ENCODE data around the gene MBP.

Gene MBP

DNA sequence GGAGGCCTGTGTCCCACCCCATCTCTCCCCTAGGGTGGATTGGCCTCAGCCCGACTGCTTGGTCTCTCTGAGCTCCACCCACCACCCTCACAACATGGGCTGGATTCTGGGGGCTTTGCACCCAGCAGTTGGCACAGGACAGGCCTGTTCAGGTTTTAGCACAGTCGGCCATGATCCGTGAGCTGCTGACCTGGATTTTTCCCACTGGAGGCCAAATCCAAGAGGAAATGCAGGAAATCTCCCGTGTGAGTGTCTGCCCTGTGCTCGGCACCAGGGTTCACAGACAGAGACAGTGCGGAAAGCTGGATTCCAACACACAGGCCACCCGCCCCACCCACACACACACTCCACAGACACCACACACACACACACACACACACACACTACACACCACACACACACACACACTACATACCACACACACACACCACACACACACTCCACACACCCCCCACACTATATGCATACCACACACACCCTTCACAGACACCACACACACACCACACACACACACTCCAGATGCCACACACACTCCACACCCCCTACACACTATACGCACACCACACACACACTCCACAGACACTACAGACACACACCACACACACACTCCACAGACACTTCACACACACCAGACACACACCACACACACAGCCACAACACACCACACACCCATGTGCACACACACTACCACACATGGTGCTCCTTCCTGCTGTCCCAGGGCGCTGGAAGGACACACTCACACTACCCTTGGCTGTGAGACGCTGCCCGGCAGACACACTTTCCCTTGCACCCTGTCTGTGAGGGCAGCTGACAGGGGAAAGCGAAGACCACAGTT, 14.1 kb downstream of the MBP start:
- Histone ChIP-seq H3K4me3 (ENCODE audit: low read depth, low read length) (no peak overlapping the region), H3K9me3 (ENCODE audit: control insufficient read depth, insufficient read depth, low read length) (no peaks in the 10 kb centered on the region), H3K36me3 (ENCODE audit: control insufficient read depth, insufficient read depth, low read length) (no peaks in the 10 kb centered on the region), H3K27me3 (ENCODE audit: control insufficient read depth, insufficient read depth, low read length) (no peaks in the 10 kb centered on the region), H3K9ac (ENCODE audit: low read depth, low read length) (no peak overlapping the region), H3K4me1 (ENCODE audit: control insufficient read depth, insufficient read depth, low read length) (no peaks in the 10 kb centered on the region)

DNA sequence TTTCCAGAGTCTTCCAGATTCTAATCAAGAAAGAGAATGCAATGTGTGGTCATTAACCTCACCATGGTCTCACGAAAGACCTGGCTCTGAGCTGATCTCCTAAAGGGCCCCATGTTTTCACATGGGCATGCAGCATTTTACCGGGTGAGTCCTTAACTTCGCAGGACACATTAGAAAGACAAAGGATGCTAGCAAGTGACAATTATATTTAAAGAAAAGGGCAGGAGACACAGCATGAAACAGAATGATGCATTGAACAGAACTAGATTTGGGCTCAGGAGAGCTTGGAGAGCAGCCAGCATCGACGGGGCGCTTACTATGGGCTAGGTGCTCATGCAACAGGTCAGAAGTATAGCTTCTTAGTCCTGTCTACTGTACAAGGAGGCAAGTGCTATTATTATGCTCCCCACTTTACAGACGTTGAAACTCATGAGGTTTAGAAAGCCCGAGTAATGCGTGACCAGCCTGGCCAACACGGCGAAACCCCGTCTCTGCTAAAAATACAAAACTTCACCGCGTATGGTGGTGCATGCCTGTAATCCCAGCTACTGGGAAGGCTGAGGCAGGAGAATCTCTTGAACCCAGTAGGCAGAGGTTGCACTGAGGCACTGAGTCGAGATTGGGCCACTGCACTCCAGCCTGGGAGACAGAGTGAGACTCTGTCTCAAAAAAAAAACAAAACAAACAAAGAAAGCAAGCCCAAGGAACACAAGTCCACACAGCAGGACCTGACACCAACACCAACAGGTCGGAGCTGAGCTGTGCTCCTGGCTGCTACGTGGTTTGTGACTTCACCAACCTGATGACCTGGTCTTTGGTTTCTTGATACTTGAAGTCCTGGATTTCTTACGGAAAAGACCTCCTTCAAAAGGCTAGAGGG, 16.1 kb downstream of the MBP start:
- H3K4me1 ChIP-seq (ENCODE audit: control insufficient read depth, insufficient read depth, low read length), result no peaks in the 10 kb centered on the region
- H3K9me3 ChIP-seq (ENCODE audit: control insufficient read depth, insufficient read depth, low read length), result no peaks in the 10 kb centered on the region
- no peak overlapping the region for H3K9ac ChIP-seq (ENCODE audit: low read depth, low read length)
- H3K27me3 ChIP-seq (ENCODE audit: control insufficient read depth, insufficient read depth, low read length), result no peaks in the 10 kb centered on the region
- H3K36me3 ChIP-seq (ENCODE audit: control insufficient read depth, insufficient read depth, low read length), result no peaks in the 10 kb centered on the region
- no peak overlapping the region for H3K4me3 ChIP-seq (ENCODE audit: low read depth, low read length)

DNA sequence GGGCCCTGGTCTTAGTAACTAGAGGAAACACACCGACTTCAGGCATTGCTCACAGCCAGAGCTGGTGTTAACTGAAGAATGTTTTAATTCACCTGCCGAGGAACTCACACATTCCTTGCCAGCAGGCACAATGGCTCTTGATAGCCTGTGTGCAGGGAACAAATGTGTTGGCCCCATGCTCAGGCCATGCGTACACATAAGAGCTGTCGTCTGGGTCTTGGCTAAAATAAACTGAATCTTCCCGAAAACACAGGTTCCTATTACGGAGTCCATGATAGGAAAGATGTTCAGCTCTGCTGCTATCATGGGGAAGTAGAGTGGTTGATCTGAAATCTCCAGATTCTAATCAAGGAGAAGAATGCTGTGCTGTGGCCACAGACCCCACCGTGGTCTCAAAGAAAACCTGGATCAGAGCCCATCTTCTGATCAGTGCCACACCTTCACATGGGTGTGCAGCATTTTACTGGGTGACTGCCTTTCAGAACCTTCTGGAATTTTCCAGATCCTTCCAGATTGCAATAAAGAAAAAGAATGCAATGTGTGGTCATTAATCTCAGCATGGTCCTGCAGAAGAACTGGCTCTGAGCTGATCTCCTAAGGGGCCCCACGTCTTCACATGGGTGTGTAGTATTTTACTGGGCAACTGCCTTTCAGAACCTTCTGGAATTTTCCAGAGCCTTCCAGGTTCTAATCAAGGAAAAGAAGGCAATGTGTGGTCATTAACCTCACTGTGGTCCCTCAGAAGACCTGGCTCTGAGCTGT, 17.2 kb downstream of the MBP start:
- H3K36me3 ChIP-seq (ENCODE audit: control insufficient read depth, insufficient read depth, low read length), result no peaks in the 10 kb centered on the region
- H3K9ac ChIP-seq (ENCODE audit: low read depth, low read length), result no peak overlapping the region
- no peak overlapping the region for H3K4me3 ChIP-seq (ENCODE audit: low read depth, low read length)
- no peaks in the 10 kb centered on the region for H3K9me3 ChIP-seq (ENCODE audit: control insufficient read depth, insufficient read depth, low read length)
- H3K4me1 ChIP-seq (ENCODE audit: control insufficient read depth, insufficient read depth, low read length), result no peaks in the 10 kb centered on the region
- H3K27me3 ChIP-seq (ENCODE audit: control insufficient read depth, insufficient read depth, low read length), result no peaks in the 10 kb centered on the region

DNA sequence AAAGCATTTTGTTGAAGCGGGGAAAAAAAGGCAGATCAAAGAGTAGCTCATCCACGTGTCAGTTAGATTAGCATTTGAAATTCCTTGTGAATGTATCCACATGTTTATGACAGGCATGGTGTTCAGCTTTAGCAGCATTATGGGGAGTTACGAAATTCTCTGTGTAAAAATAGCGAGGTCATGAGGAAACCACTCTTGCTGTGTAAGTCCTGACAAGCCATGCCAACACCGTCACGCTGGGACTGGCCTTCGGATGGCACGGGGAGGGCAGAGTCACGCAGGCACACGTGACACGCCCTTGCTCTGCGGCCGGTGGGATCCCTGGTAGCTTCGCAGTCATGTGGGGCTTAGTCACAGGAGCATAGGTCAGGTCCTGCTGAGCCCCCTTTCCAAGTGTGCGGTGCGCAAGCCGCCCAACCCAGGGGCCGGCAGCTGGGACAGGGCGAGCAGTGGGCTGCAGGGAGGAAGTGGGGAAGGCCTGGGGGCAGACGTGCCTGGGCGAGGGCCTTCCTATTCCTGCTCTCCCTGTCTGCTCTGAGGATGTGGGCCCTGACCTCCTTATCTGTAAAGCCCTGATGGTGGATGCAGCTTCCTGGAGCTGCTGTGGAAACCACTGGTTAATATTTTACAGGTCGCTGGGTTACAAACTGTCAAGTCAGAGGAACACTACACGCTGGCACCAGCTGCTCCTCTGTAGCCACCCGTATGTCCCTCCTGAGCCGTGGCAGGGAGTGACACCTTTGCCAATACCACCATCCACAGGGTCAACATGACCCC, 18.0 kb downstream of the MBP start:
- Histone ChIP-seq H3K36me3 (ENCODE audit: control insufficient read depth, insufficient read depth, low read length) (no peaks in the 10 kb centered on the region), H3K9ac (ENCODE audit: low read depth, low read length) (no peak overlapping the region), H3K27me3 (ENCODE audit: control insufficient read depth, insufficient read depth, low read length) (no peaks in the 10 kb centered on the region), H3K9me3 (ENCODE audit: control insufficient read depth, insufficient read depth, low read length) (no peaks in the 10 kb centered on the region), H3K4me1 (ENCODE audit: control insufficient read depth, insufficient read depth, low read length) (no peaks in the 10 kb centered on the region), H3K4me3 (ENCODE audit: low read depth, low read length) (no peak overlapping the region)

DNA sequence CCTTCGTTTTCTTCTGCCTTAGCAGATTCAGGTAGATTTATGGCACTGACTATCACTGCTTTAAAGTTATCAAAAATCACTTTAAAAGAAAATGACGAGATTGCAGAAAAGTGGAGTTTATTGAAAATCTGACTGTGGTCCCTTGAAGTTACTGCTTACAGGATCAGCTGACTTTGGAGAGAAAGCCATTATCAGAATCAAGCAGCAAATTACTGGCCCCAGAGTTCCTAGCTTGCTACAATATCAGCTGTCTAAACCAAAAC, 18.5 kb downstream of the MBP start:
- H3K4me1 ChIP-seq (ENCODE audit: control insufficient read depth, insufficient read depth, low read length), result no peaks in the 10 kb centered on the region
- H3K4me3 ChIP-seq (ENCODE audit: low read depth, low read length), result no peak overlapping the region
- H3K9ac ChIP-seq (ENCODE audit: low read depth, low read length), result no peak overlapping the region
- no peaks in the 10 kb centered on the region for H3K9me3 ChIP-seq (ENCODE audit: control insufficient read depth, insufficient read depth, low read length)
- no peaks in the 10 kb centered on the region for H3K36me3 ChIP-seq (ENCODE audit: control insufficient read depth, insufficient read depth, low read length)
- H3K27me3 ChIP-seq (ENCODE audit: control insufficient read depth, insufficient read depth, low read length), result no peaks in the 10 kb centered on the region

DNA sequence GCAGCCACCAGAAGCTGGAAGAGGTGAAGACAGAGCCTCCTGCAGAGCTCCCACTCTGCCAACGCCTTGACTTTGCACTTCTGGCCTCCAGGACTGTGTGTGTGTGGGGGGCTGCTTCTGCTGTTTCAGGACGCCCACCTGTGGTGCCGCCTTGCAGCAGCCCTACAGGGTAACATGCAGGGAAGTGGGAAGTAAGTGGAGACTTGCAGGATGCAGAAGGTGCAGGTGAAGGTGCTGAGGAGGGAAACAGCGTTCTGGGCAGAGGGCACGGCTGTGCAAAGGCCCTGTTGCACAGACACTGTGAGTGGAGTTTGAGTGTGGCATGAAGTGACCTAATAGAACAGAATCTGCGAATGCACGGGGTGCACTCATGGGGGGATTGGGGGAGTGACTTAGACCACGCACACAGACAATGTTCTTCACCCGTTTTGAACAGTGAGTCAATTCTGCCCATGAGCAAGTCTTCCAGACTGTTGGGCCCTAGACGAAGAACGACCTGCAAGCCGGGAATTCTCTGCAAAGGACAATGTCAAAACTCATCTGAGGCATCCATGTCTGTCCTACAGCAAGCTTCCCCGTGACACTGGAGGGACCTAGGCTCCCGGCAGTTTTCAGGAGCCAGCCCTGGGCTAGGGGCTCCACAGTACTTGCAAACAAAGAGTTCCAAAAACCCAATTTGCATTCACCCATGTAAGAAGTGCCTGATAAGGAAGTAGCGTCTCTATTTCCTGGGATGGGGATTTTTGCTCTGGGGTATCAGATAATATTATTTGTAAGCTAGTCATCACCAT, 19.0 kb downstream of the MBP start:
- Histone ChIP-seq H3K27me3 (ENCODE audit: control insufficient read depth, insufficient read depth, low read length) (no peaks in the 10 kb centered on the region), H3K4me3 (ENCODE audit: low read depth, low read length) (no peak overlapping the region), H3K9me3 (ENCODE audit: control insufficient read depth, insufficient read depth, low read length) (no peaks in the 10 kb centered on the region), H3K36me3 (ENCODE audit: control insufficient read depth, insufficient read depth, low read length) (no peaks in the 10 kb centered on the region), H3K9ac (ENCODE audit: low read depth, low read length) (no peak overlapping the region), H3K4me1 (ENCODE audit: control insufficient read depth, insufficient read depth, low read length) (no peaks in the 10 kb centered on the region)

DNA sequence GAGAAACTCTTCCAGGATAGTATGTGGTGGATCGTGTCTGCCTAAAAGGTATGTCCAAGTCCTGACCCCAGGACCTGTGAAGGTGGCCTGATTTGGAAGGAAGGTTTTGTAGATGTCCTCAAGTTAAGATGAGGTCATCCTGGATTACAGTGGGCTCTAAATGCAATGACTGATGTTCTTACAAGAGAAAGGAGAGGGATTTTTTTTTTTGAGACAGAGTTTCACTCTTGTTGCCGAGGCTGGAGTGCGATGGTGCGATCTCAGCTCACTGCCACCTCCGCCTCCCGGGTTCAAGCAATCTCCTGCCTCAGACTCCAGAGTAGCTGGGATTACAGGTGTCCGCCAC, 19.9 kb downstream of the MBP start:
- Histone ChIP-seq H3K9ac (ENCODE audit: low read depth, low read length) (no peak overlapping the region), H3K4me1 (ENCODE audit: control insufficient read depth, insufficient read depth, low read length) (no peaks in the 10 kb centered on the region), H3K4me3 (ENCODE audit: low read depth, low read length) (no peak overlapping the region), H3K36me3 (ENCODE audit: control insufficient read depth, insufficient read depth, low read length) (no peaks in the 10 kb centered on the region), H3K9me3 (ENCODE audit: control insufficient read depth, insufficient read depth, low read length) (no peaks in the 10 kb centered on the region), H3K27me3 (ENCODE audit: control insufficient read depth, insufficient read depth, low read length) (no peaks in the 10 kb centered on the region)

DNA sequence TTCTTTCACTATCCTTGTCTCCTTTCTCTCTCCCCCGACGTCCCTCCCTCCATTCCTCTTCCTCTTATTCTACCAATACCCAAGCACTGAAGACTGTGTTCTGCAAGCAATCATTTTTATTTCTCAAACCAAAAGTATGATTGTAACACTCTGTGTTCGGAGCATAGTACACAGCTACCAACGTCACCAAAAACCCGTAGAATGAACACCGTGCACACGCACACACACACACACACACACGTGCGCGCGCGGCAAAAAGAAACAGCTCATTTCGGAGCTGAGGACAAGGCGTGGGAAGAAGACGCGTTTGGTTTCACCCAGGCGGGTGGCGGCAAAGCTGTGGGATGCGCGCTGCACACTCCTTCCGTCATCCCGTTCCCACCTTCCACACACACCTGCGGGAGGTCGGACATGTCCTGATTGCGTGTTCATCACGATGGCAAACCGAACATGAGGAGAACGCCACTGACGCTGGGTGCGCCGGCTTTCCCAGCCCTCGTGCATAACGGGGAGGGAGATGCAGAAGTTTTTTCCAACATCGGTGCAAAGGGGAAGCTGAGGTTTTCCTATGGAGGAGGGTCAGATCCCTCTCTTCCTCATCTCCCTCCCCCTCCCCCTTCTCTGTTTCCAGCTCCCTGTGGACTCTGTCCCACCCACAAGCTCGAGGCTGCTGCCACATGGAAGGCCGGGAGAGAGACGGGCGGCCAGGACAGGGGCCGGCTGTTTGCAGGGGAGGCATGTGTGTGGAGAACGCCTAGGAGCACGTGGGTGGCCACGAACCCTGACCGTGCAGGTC, 20.4 kb downstream of the MBP start:
- Histone ChIP-seq H3K4me1 (ENCODE audit: control insufficient read depth, insufficient read depth, low read length) (no peaks in the 10 kb centered on the region), H3K4me3 (ENCODE audit: low read depth, low read length) (no peak overlapping the region), H3K36me3 (ENCODE audit: control insufficient read depth, insufficient read depth, low read length) (no peaks in the 10 kb centered on the region)

DNA sequence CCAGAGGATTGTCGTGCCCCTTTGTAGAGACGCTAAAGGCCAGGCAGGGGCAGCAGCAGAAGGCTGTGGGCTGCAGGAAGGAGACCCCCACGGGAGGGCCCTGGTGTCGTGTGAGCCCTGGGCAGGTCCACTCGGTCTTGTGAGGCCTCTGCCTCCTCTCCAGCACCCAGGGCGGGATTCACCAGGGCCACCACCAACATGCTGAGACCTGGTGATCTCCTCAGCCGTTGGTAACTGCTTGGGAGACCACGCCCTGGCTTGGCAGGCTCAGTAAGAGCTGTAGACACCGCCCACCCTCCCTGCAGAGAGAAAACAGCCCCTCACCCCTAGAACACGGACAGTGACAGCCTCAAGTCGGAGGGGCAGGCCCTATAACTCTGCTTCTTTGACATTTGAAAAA, 21.1 kb downstream of the MBP start:
- Histone ChIP-seq H3K4me1 (ENCODE audit: control insufficient read depth, insufficient read depth, low read length) (no peaks in the 10 kb centered on the region), H3K9ac (ENCODE audit: low read depth, low read length) (no peak overlapping the region), H3K36me3 (ENCODE audit: control insufficient read depth, insufficient read depth, low read length) (no peaks in the 10 kb centered on the region), H3K27me3 (ENCODE audit: control insufficient read depth, insufficient read depth, low read length) (no peaks in the 10 kb centered on the region), H3K9me3 (ENCODE audit: control insufficient read depth, insufficient read depth, low read length) (no peaks in the 10 kb centered on the region), H3K4me3 (ENCODE audit: low read depth, low read length) (no peak overlapping the region)

More for the DNA sequence above, 20.4 kb downstream of the MBP start:
- Histone ChIP-seq H3K9ac (ENCODE audit: low read depth, low read length) (no peak overlapping the region), H3K9me3 (ENCODE audit: control insufficient read depth, insufficient read depth, low read length) (no peaks in the 10 kb centered on the region), H3K27me3 (ENCODE audit: control insufficient read depth, insufficient read depth, low read length) (no peaks in the 10 kb centered on the region)

DNA sequence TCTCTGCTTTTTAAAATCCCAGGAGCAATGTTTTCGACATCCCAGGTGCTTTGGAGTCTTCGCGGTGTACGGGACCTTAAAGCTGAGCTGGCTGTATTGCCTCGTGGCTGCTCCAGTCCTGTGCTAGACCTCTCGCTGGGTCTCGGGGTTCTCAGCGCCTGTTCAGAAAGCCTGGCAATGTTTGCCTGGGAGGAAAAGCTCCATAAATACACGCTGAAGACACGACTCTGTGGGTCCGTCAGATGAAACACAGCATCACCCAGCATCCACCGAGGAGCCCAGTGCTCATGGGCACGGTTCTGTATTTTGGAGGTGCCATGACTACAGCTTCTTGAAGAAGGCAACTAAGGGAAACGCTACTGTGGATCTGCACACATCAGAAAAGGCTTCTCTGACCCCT, 21.6 kb downstream of the MBP start:
- no peaks in the 10 kb centered on the region for H3K36me3 ChIP-seq (ENCODE audit: control insufficient read depth, insufficient read depth, low read length)
- no peaks in the 10 kb centered on the region for H3K27me3 ChIP-seq (ENCODE audit: control insufficient read depth, insufficient read depth, low read length)
- H3K9me3 ChIP-seq (ENCODE audit: control insufficient read depth, insufficient read depth, low read length), result no peaks in the 10 kb centered on the region
- H3K9ac ChIP-seq (ENCODE audit: low read depth, low read length), result no peak overlapping the region
- no peak overlapping the region for H3K4me3 ChIP-seq (ENCODE audit: low read depth, low read length)
- H3K4me1 ChIP-seq (ENCODE audit: control insufficient read depth, insufficient read depth, low read length), result no peaks in the 10 kb centered on the region
